Measurements from ENCODE around the gene PDX1. TPM values are rescaled to one million over a fixed set of nuclear protein-coding genes. Genes with fewer than 3 reads are reported as not detected.
"Not testable (repeated sequence)": the region's sequence is repeated elsewhere in the genome, so short reads cannot be mapped to it uniquely, and the experiment has no call there.

The PDX1 gene
- total RNA-seq, 1 experiment from 2014 or later, result not detected

DNA sequence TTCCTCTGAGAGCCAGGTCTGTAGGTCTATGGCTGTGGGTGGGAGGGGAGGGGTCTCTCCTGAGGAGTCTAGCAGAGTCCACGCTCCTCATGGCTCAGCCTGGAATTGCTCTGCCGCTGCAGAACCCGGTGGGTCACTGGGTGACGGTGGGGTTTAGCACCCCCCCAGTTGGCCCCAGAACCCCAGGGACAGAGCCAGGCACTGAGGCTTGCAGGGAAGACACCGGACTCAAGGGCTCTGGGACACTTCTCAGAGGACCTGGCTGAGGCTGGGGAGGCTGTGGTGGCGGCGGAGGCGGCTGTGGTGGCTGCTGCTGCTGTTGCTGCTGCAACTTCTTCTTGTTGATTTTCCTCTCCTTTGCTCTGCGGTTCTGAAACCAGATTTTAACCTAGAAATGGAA lies 43.2 kb downstream of the PDX1 start:
- Histone ChIP-seq H3K79me2 (ENCODE audit: low read depth) (no peaks in the 10 kb centered on the region), H3K4me3 (no peak overlapping the region), H3K36me3 (ENCODE audit: low read depth) (no peaks in the 10 kb centered on the region), H3K27ac (no peak overlapping the region), H3K4me2 (no peak overlapping the region), H3K9me2 (ENCODE audit: insufficient read depth) (no peaks in the 10 kb centered on the region), H4K20me1 (ENCODE audit: insufficient read depth) (no peaks in the 10 kb centered on the region), H3K27me3 (ENCODE audit: insufficient read depth, low read depth) (peaks cover 13% of the 10 kb centered on the region), H3K9me3 (ENCODE audit: insufficient read depth, low read depth) (no peaks in the 10 kb centered on the region), H3F3A (ENCODE audit: insufficient read depth, low read depth) (0 out of 2 replicates have a peak, but pooled peaks cover 1% of the 10 kb centered on the region), H2AFZ (no peak overlapping the region), H3K4me1 (replicated peaks; ENCODE audit: insufficient read depth) (peaks cover 45% of the 10 kb centered on the region)
- DNase-seq, result no peak
- ChIA-PET CTCF (no interaction called here), POLR2A (ENCODE audit: unreplicated experiment) (no interaction called here)
- intact Hi-C loops (cut with micrococcal nuclease; ENCODE audit: unreplicated experiment), result no loop called here
- BruUV-seq (replicated peaks), result no TSS peak
- TF ChIP-seq CTCF (conservative IDR thresholded peaks at IDR 0.05), result no peak
- TF ChIP-seq EZH2 (IDR thresholded peaks at IDR 0.05; ENCODE audit: low read depth), result no peak

- Histone ChIP-seq H3K27ac (no peak overlapping the region), H3K9me2 (ENCODE audit: insufficient read depth) (no peaks in the 10 kb centered on the region), H3K36me3 (ENCODE audit: low read depth) (no peaks in the 10 kb centered on the region), H4K20me1 (ENCODE audit: insufficient read depth) (no peaks in the 10 kb centered on the region), H3K4me1 (replicated peaks; ENCODE audit: insufficient read depth) (peaks cover 40% of the 10 kb centered on the region), H3K79me2 (ENCODE audit: low read depth) (no peaks in the 10 kb centered on the region), H3K4me3 (no peak overlapping the region), H3F3A (ENCODE audit: insufficient read depth, low read depth) (no peaks in the 10 kb centered on the region), H2AFZ (no peak overlapping the region), H3K4me2 (no peak overlapping the region), H3K27me3 (ENCODE audit: insufficient read depth, low read depth) (peaks cover 13% of the 10 kb centered on the region), H3K9me3 (ENCODE audit: insufficient read depth, low read depth) (no peaks in the 10 kb centered on the region)
- intact Hi-C loops (cut with micrococcal nuclease; ENCODE audit: unreplicated experiment), result no loop called here
- no peak for TF ChIP-seq EZH2 (IDR thresholded peaks at IDR 0.05; ENCODE audit: low read depth)
- no peak for TF ChIP-seq CTCF (conservative IDR thresholded peaks at IDR 0.05)
- no peak for DNase-seq
- ChIA-PET POLR2A (ENCODE audit: unreplicated experiment) (no interaction called here), CTCF (no interaction called here)
- BruUV-seq (replicated peaks), result no TSS peak
These were observed 43.7 kb downstream of the PDX1 start for GRCh38 chr13:27963491-27963890.

DNA sequence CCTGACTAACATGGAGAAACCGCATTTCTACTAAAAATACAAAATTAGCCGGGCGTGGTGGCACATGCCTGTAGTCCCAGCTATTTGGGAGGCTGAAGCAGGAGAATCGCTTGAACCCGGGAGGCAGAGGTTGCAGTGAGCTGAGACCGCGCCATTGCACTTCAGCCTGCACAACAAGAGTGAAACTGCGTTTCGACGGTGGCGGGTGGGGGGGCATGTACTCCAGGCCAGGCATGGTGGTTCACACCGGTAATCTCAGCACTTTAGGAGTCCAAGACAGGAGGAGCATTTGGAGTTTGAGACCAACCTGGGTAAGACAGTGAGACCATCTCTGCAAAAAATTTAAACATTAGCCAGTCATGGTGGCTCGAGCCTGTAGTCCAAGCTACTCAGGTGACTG lies 44.4 kb downstream of the PDX1 start:
- intact Hi-C loops (cut with micrococcal nuclease; ENCODE audit: unreplicated experiment); H3K9me3 ChIP-seq (ENCODE audit: insufficient read depth, low read depth); H3K36me3 ChIP-seq (ENCODE audit: low read depth); H3K79me2 ChIP-seq (ENCODE audit: low read depth); POLR2A ChIA-PET (ENCODE audit: unreplicated experiment); H3K4me2 ChIP-seq; BruUV-seq (replicated peaks); H4K20me1 ChIP-seq (ENCODE audit: insufficient read depth); H3F3A ChIP-seq (ENCODE audit: insufficient read depth, low read depth); H3K27ac ChIP-seq; DNase-seq; CTCF ChIA-PET; H2AFZ ChIP-seq; H3K4me3 ChIP-seq; H3K9me2 ChIP-seq (ENCODE audit: insufficient read depth): not testable (repeated sequence)
- Histone ChIP-seq H3K4me1 (replicated peaks; ENCODE audit: insufficient read depth) (peaks cover 33% of the 10 kb centered on the region), H3K27me3 (ENCODE audit: insufficient read depth, low read depth) (peaks cover 13% of the 10 kb centered on the region)

DNA sequence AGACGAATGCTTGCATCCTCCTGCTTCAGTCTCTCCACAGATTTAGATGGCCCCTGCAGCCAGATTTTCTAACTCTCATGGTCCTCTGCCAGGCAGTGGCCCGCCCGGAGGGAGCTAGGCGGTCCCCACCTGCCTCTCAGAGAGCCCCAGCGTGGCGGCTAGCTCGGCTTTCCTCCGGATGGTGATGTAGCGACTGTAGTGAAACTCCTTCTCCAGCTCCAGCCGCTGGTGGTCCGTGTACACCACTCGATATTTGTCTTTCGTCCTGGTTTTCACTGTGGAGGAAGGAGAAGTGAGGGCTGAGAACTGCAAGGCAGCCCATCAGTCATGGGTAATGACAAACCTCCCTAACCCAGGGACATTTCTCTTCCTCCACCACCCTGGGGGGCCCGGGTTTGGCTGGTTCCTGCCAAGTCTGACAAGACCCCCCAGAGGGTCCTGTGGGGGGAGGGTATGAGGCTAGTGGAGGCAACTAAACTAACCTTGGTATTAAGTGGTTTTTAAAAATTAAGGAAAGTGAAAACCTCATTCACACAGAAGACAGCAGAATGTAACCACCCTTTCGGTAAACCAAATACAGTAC lies 45.0 kb downstream of the PDX1 start:
- H3K36me3 ChIP-seq (ENCODE audit: low read depth), result no peaks in the 10 kb centered on the region
- no peak overlapping the region for H2AFZ ChIP-seq
- no peaks in the 10 kb centered on the region for H3K79me2 ChIP-seq (ENCODE audit: low read depth)
- BruUV-seq (replicated peaks), result no TSS peak
- ChIA-PET POLR2A (ENCODE audit: unreplicated experiment) (no interaction called here), CTCF (no interaction called here)
- H4K20me1 ChIP-seq (ENCODE audit: insufficient read depth), result no peaks in the 10 kb centered on the region
- peaks cover 27% of the 10 kb centered on the region for H3K4me1 ChIP-seq (replicated peaks; ENCODE audit: insufficient read depth)
- no peak overlapping the region for H3K27ac ChIP-seq
- no peak overlapping the region for H3K4me2 ChIP-seq
- H3K4me3 ChIP-seq, result no peak overlapping the region
- DNase-seq, result no peak
- no peaks in the 10 kb centered on the region for H3K9me3 ChIP-seq (ENCODE audit: insufficient read depth, low read depth)
- H3K9me2 ChIP-seq (ENCODE audit: insufficient read depth), result no peaks in the 10 kb centered on the region
- TF ChIP-seq CTCF (conservative IDR thresholded peaks at IDR 0.05), result no peak
- no peak for TF ChIP-seq EZH2 (IDR thresholded peaks at IDR 0.05; ENCODE audit: low read depth)
- peaks cover 19% of the 10 kb centered on the region for H3K27me3 ChIP-seq (ENCODE audit: insufficient read depth, low read depth)
- intact Hi-C loops (cut with micrococcal nuclease; ENCODE audit: unreplicated experiment), result no loop called here
- no peaks in the 10 kb centered on the region for H3F3A ChIP-seq (ENCODE audit: insufficient read depth, low read depth)
